OCI-LY3 (cell line): ENCODE data around the gene RSAD2.

ENCODE experiments used
- CTCF ChIP-seq: fragments of 200-600, 300-600 bp; sonication (generic); IDR thresholded peaks from 2 replicates; pipeline ENCODE4 v1.5.1; 2014; ENCODE audit warnings: antibody characterized with exemption, low read length, low read depth
- EZH2phosphoT487 ChIP-seq: fragments of 200-600 bp; shearing (Covaris generic); IDR thresholded peaks from 2 replicates; pipeline ENCODE4 v1.6.1; 2018; ENCODE audit warnings: antibody characterized with exemption, mixed run types, low read depth

DNA sequence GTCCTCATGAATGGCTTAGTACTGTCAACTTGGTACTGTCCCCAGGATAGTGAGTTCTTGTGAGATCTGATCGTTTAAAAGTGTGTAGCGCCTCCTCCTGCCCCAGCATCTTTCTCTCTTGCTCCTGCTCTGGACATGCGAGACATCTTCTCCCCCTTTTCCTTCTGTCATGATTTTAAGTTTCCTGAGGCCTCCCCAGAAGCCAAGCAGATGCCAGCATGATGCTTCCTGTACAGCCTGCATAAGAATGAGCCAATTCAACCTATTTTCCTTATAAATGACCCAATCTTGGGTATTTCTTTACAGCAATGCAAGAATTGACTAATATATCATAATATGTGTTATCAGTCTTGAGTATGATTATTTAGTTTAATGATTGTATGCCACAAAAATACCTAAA is 3.5 kb upstream of the RSAD2 start:
- TF ChIP-seq CTCF (no peak), EZH2phosphoT487 (no peak)
